SU-DHL-6 (cell line): ENCODE data around the gene DHRS12.

Experiments used
- H2AFZ ChIP-seq: fragments of 200-600 bp; sonication (generic); 2 replicates; pipeline ENCODE4 v1.6.1; 2014; ENCODE audit warnings: low read depth, mild to moderate bottlenecking, moderate library complexity, mixed read lengths, antibody characterized with exemption, low read length; ENCODE audit not compliant: severe bottlenecking
- H3F3A ChIP-seq: fragments of 200-600 bp; shearing (Covaris generic); 2 replicates; pipeline ENCODE4 v1.6.0; 2016; ENCODE audit warnings: antibody characterized with exemption, mild to moderate bottlenecking; ENCODE audit not compliant: insufficient read depth
- H3K27ac ChIP-seq: fragments of 200-600 bp; sonication (generic); 2 replicates; pipeline ENCODE4 v1.5.1; 2016; ENCODE audit warnings: low read depth, mild to moderate bottlenecking, low read length, moderate library complexity, mixed read lengths
- H3K27me3 ChIP-seq: fragments of 200-600 bp; sonication (generic), shearing (Covaris generic); 2 replicates; pipeline ENCODE4 v1.6.0; 2014; ENCODE audit warnings: mild to moderate bottlenecking, low read length
- H3K36me3 ChIP-seq: fragments of 200-600 bp; sonication (generic); 2 replicates; pipeline ENCODE4 v1.6.1; 2014; ENCODE audit warnings: mild to moderate bottlenecking, low read length, mixed read lengths
- H3K4me2 ChIP-seq: fragments of 300-600, 200-600 bp; shearing (Covaris generic), sonication (generic); 2 replicates; pipeline ENCODE4 v1.6.0; 2014; ENCODE audit warnings: low read length, low read depth, mild to moderate bottlenecking; ENCODE audit not compliant: poor library complexity, severe bottlenecking
- H3K4me3 ChIP-seq: fragments of 200-600 bp; sonication (generic); 2 replicates; pipeline ENCODE4 v1.5.1; 2014; ENCODE audit warnings: antibody characterized with exemption, low read length, mild to moderate bottlenecking, mixed read lengths; ENCODE audit not compliant: insufficient read depth, poor library complexity, severe bottlenecking
- H3K79me2 ChIP-seq: fragments of 200-600 bp; sonication (generic); 2 replicates; pipeline ENCODE4 v1.6.1; 2014; ENCODE audit warnings: mild to moderate bottlenecking, low read length, moderate library complexity; ENCODE audit not compliant: insufficient read depth
- H3K9ac ChIP-seq: fragments of 200-600 bp; sonication (generic); 2 replicates; pipeline ENCODE4 v1.7.0; 2014; ENCODE audit warnings: mild to moderate bottlenecking, low read length
- H3K9me2 ChIP-seq: fragments of 200-600 bp; sonication (generic); replicated peaks from 2 replicates; pipeline ENCODE4 v1.6.1; 2014; ENCODE audit warnings: low read length; ENCODE audit not compliant: insufficient read depth
- H3K9me3 ChIP-seq: fragments of 200-600 bp; sonication (generic); 2 replicates; pipeline ENCODE4 v1.6.1; 2014; ENCODE audit warnings: low read length, mixed read lengths; ENCODE audit not compliant: insufficient read depth
- H4K20me1 ChIP-seq: fragments of 200-600 bp; sonication (generic); 2 replicates; pipeline ENCODE4 v1.6.1; 2014; ENCODE audit warnings: low read depth, mild to moderate bottlenecking, antibody characterized with exemption, low read length, moderate library complexity, mixed read lengths
- EZH2phosphoT487 ChIP-seq: fragments of 200-600 bp; sonication (generic), shearing (Covaris generic); conservative IDR thresholded peaks from 2 replicates; pipeline ENCODE4 v1.6.1; 2018; ENCODE audit warnings: mild to moderate bottlenecking, antibody characterized with exemption, low read length, moderate library complexity, mixed read lengths
- TF ChIP-seq, protein P1 (sequence below): fragments of 200-600 bp; sonication (generic); IDR thresholded peaks from one replicate; pipeline ENCODE4 v1.5.1; 2017; ENCODE audit warnings: antibody characterized with exemption, mild to moderate bottlenecking, low read length, moderate library complexity; ENCODE audit not compliant: insufficient read depth, poor library complexity, severe bottlenecking

Gene DHRS12

DNA sequence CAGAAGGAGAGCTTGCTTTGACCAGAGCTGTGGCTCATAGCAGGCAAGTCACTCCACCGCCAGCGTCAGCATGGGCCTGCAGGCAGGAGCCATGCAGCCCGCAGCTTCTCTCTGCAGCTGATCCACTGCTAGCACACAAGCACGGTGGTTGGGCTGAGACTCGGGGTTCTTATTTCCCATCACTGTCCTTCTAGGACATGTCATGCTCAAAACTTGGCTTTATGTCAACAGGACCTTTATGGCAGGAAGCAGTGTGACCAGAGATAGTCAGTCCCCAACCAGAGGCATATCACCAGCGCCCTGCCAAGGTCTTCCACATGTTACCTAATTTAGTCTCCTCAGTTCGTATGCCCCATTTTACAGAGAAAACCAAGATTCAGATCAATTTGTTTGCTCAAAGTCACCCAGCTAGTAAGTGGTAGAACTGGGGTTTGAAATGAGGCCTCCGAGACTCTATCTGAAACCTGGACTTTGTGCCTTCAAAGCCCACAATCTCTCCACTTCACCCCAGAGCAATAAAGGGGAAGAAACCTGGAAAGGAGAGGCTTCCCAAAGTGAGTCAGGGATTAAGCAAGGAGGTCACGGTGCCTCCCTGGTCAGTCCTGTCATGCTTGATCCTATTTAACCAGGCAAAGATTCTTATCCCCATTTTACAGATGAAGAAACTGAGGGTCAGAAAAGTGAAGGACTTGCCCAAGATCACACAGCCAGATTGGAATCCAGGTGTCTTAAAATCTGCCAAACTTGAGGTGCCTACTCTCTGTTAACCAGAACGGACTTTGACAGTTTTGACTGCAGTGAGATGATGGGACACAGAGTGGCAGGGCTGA, 36.0 kb upstream of the DHRS12 start:
- no peaks in the 10 kb centered on the region for H3K9me3 ChIP-seq

DNA sequence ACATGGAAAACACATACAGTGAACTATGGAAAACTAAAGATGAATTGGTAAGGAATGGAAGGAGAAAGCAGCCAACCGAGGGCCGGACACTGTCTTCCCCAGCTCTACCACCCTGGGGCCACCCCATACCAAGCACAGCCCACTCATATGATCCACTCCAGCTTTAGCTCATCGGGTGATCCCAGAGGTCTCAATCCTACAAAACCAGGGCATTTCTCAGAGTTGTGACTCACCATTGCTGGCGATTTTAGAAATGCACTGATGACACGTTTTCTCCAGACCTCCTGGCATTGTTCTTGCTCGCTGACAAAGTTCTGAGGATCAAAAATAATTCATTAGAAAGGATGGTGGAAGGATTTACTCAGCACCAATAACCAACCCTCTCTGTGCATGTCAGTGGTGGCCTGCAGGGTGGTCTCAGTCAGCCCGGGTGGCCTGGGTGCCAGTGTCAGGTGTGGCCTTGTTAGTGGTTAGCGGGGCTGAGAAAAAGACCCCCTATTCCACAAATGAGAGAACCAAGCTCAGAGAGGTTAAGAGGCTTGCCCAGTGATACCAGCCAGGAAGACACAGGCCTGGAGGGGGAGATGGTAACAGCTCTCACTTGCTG, 34.4 kb upstream of the DHRS12 start:
- H3K36me3 ChIP-seq, result no peaks in the 10 kb centered on the region
- H3K27ac ChIP-seq, result no peak overlapping the region
- TF ChIP-seq, protein P1, sequence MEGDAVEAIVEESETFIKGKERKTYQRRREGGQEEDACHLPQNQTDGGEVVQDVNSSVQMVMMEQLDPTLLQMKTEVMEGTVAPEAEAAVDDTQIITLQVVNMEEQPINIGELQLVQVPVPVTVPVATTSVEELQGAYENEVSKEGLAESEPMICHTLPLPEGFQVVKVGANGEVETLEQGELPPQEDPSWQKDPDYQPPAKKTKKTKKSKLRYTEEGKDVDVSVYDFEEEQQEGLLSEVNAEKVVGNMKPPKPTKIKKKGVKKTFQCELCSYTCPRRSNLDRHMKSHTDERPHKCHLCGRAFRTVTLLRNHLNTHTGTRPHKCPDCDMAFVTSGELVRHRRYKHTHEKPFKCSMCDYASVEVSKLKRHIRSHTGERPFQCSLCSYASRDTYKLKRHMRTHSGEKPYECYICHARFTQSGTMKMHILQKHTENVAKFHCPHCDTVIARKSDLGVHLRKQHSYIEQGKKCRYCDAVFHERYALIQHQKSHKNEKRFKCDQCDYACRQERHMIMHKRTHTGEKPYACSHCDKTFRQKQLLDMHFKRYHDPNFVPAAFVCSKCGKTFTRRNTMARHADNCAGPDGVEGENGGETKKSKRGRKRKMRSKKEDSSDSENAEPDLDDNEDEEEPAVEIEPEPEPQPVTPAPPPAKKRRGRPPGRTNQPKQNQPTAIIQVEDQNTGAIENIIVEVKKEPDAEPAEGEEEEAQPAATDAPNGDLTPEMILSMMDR, result no peak
- no peak for TF ChIP-seq EZH2phosphoT487
- H3K9me3 ChIP-seq, result no peaks in the 10 kb centered on the region
- H3K4me3 ChIP-seq, result no peak overlapping the region
- no peaks in the 10 kb centered on the region for H3K27me3 ChIP-seq
- no peak overlapping the region for H2AFZ ChIP-seq
- no peaks in the 10 kb centered on the region for H3K9me2 ChIP-seq
- no peaks in the 10 kb centered on the region for H3F3A ChIP-seq
- no peak overlapping the region for H3K9ac ChIP-seq
- H3K4me2 ChIP-seq, result no peak overlapping the region
- no peaks in the 10 kb centered on the region for H3K79me2 ChIP-seq
- no peaks in the 10 kb centered on the region for H4K20me1 ChIP-seq

More for the DNA sequence above, 36.0 kb upstream of the DHRS12 start:
- H2AFZ ChIP-seq, result no peak overlapping the region
- H3K4me3 ChIP-seq, result no peak overlapping the region
- no peaks in the 10 kb centered on the region for H3F3A ChIP-seq
- H3K9ac ChIP-seq, result no peak overlapping the region
- H3K36me3 ChIP-seq, result no peaks in the 10 kb centered on the region
- no peak overlapping the region for H3K27ac ChIP-seq
- no peak overlapping the region for H3K4me2 ChIP-seq
- H3K79me2 ChIP-seq, result no peaks in the 10 kb centered on the region
- no peaks in the 10 kb centered on the region for H4K20me1 ChIP-seq
- no peaks in the 10 kb centered on the region for H3K9me2 ChIP-seq
- H3K27me3 ChIP-seq, result no peaks in the 10 kb centered on the region
- no peak for TF ChIP-seq EZH2phosphoT487
- TF ChIP-seq, protein P1, result no peak

DNA sequence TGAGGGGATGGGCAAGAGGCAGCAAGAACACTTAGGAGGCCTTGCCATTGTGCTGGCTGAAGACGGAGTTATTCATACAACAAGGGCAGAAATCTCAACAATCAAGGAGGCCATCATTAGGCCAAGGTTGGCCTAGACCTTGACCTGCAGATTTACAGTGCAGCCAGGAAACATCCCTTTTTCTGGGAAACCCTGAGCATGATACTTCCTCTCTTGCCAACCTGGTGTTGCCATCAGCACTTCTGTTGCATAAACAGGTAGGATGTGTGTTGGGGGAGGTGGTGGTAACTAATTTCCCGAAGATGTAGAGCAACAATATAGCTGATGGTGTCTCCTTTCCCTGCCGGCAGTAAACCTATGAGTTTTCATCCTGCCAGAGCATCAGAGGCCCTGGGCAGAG, 33.1 kb upstream of the DHRS12 start:
- Histone ChIP-seq H3K9ac (no peak overlapping the region), H3K27ac (no peak overlapping the region), H3K27me3 (no peaks in the 10 kb centered on the region), H4K20me1 (no peaks in the 10 kb centered on the region), H3F3A (no peaks in the 10 kb centered on the region), H3K79me2 (no peaks in the 10 kb centered on the region), H3K9me2 (no peaks in the 10 kb centered on the region), H3K9me3 (no peaks in the 10 kb centered on the region), H2AFZ (no peak overlapping the region), H3K36me3 (no peaks in the 10 kb centered on the region), H3K4me2 (no peak overlapping the region), H3K4me3 (no peak overlapping the region)
- TF ChIP-seq EZH2phosphoT487, result no peak
- TF ChIP-seq, protein P1, result no peak
